ENCODE results near the gene CA4. TPM values are rescaled to one million over a fixed set of nuclear protein-coding genes. Genes with fewer than 3 reads are reported as not detected.
"Not testable (repeated sequence)": the region's sequence is repeated elsewhere in the genome, so short reads cannot be mapped to it uniquely, and the experiment has no call there.

CA4 gene
- total RNA-seq (ENCODE audit: insufficient read depth, low replicate concordance) = not detected

GRCh38 chr17:60149691-60150582 is at the start of gene CA4:
Gene CA4 (plus strand): TSS chr17:60149973. CDS start chr17:60150035, 62 bp downstream.
- DNase-seq (ENCODE audit: low spot score) = no peak

- DNase-seq (ENCODE audit: low spot score) = not testable (repeated sequence)
Measured at GRCh38 chr17:60100577-60100976, 49.2 kb upstream of the CA4 start.

- DNase-seq (ENCODE audit: low spot score) = not testable (repeated sequence)
Measured at GRCh38 chr17:60102015-60102631, 47.6 kb upstream of the CA4 start.

- DNase-seq (ENCODE audit: low spot score) = peak; percentile 57
Measured at GRCh38 chr17:60102632-60103096, 47.1 kb upstream of the CA4 start.

GRCh38 chr17:60103957-60104356 is 45.8 kb upstream of the CA4 start:
- peak; percentile 39 for DNase-seq (ENCODE audit: low spot score)

DNA sequence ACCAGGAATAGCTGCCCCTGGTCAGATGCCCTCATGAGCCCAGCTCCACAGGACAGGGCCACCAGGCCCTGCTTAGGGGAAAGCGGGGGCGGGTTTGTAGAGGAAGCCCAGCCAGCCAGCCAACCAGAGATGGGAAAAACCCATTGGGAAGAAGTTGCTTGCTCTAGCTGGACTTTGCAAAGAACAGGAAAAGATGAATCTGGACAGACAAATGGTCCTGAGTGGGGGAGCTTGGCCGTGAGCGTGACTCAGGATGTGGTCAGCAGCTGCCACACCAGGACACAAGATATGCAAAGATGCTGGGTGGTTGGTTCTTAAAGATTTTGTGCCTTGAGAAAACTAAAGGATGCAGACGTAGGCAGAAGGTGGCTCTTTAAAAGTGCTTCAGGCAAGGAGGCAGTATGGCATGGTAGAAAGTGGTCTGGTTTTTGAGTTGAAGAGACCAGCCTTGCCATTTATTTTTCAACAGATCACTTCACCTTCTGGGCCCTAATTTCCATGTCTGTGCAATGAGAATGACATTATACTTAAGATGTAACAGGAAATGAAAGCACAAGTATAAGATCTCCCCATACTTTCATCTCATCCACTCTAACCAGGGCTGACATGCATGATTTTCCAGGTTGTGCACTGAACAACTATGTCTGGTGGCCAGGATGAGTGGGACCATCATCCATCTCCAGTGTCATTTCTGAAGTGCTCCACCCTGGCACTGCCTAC is 43.3 kb upstream of the CA4 start:
- DNase-seq (ENCODE audit: low spot score) = no peak

GRCh38 chr17:60107526-60108257 is 42.1 kb upstream of the CA4 start:
- DNase-seq (ENCODE audit: low spot score) = peak; percentile 26

DNA sequence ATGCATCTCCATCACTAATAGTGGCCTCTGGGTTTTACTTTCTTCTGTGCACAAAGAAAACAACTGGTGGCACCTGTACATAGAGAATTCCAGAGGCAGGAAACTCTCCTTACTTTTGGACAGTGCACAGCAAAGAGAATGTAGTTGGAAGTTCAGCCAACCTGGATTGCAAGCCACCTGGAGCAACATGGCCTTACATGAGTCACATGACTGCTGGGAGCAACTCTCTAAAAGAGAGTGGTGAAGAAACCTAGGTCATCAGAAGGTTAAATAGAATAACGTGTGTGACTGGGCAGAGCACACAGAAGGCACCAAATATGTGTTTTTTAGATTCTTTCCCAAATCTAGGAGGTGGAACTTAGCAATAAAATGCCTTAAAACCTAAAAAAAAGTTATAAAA is 41.5 kb upstream of the CA4 start:
- DNase-seq (ENCODE audit: low spot score) = not testable (repeated sequence)

DNA sequence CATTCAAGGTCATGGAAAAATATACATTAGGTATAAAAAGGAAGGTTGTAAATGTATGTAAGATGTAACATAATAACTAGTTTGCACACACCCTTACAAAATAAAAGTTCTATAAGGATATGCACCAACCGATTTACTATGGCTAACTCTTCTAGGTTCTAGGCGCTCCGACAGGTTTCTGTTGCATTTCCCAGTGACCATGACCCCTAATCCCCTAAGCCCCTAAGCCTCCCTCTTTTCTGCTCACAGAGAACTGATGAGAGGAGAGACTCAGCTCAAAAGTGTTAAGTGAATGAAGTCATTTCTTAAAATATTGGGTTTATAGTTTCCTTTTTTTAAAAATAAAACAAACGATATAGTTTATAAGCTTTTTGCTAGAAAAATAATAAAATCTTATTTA is 41.1 kb upstream of the CA4 start:
- DNase-seq (ENCODE audit: low spot score) = peak; percentile 43

- DNase-seq (ENCODE audit: low spot score) = no peak
Measured at GRCh38 chr17:60109161-60109560, 40.6 kb upstream of the CA4 start.

- DNase-seq (ENCODE audit: low spot score) = no peak
Measured at GRCh38 chr17:60110586-60110985, 39.2 kb upstream of the CA4 start.

GRCh38 chr17:60111661-60112060 is 38.1 kb upstream of the CA4 start:
- not testable (repeated sequence) for DNase-seq (ENCODE audit: low spot score)

DNA sequence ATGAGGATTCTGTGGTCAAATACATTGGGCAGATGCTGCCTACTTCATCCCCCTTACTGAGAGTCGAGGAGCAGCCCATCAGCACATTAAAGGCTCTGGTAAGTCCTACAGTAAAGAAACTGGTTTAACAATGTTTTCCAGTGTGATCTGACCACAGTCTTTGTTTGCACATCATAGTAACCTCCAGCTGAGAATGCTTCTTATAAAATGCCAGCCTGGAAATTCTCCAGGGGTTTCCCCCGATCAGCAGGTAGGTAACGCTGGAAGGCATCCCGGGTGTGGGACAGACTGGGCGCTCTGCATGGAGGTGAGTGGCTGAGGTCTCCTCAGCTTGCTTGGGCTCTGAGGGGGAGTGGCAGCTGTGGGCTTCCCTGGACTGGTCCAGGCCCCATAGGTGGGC is 34.4 kb upstream of the CA4 start:
- DNase-seq (ENCODE audit: low spot score) = not testable (repeated sequence)

DNA sequence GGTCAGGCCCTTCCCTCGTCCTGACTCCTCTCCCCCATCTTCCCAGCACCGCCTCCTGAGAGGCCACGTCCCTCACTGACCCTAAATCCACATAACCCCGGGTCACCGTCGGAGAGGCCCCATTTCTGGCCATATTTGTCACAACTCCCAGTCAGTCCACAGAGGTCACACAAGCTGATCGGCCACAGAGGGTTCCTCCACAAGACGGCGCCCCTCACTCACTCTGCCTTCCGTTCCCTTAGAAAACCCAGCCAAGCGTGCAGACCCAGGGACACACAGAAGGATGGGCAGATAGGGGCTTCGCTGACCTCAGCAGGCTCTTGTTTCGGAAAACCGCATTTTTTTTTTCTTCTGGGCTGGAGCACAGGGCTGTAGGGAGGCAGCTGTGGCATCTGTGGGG is 33.6 kb upstream of the CA4 start:
- not testable (repeated sequence) for DNase-seq (ENCODE audit: low spot score)

DNA sequence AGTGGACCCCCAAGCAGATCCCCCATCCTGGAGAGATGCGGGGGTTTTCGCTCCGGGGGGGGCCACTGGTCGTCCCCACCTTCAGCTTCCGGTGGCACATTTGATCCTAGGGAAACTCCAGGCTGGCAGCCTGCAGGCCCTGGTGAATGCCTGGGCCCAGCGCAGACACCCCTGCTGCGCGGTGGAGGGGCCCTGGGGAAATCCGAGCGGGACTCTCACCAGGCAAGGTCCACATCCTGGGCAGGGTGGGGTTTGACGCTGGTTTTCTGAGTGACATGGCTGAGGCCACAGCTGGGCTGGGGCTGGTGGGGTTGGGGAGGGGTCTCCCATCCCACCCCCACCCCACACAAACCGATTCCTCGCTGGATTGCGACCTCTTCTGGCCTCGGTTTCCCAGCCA is 30.6 kb upstream of the CA4 start:
- not testable (repeated sequence) for DNase-seq (ENCODE audit: low spot score)

DNA sequence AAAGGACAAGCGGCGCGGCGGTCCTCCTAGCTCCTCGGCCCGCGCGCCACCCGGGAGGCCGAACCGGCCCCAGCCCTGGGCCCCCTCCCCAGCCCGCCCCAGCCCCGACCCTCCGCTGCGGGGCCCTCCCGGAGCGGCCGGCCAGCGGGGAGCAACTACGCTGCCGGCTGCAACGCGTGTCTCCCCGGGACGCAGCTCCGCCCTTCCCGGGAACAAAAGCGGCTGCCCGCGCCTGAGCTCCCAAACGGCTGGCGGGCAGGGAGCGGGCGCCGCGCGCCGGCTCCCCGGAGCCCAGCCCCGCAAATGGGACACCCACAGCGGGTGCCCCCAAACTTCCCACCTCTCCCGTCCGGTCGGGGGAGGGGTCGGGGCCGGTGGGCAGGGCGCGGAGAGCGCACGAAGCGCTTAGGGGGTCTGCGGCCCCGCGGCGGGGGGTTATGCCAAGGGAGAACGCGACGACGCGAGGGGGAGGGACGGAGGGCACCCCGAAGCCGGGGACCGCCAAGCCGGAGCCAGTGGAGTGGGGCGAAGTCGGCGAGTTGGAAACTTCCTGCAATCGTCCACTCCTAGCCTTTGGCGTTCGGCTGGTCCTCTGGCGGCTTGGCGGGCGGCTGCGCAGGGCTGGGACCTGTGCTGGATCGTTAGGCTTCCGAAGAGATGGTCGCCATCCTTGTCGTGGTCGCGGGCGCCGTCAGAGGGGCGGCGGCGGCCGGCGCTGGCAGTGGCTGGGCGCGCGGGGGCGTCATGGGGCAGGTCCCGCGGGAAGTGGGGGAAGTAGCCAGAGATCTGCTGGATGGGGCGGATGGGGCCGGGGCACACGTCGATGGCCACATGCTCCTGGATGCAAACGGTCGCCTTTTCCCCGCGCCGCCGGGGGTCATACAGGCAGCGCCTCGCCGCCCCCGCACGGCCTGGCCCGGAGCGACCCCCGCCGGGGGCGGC is 29.7 kb upstream of the CA4 start:
- not testable (repeated sequence) for DNase-seq (ENCODE audit: low spot score)

- no peak for DNase-seq (ENCODE audit: low spot score)
Measured at GRCh38 chr17:60127068-60128064, 22.4 kb upstream of the CA4 start.

DNA sequence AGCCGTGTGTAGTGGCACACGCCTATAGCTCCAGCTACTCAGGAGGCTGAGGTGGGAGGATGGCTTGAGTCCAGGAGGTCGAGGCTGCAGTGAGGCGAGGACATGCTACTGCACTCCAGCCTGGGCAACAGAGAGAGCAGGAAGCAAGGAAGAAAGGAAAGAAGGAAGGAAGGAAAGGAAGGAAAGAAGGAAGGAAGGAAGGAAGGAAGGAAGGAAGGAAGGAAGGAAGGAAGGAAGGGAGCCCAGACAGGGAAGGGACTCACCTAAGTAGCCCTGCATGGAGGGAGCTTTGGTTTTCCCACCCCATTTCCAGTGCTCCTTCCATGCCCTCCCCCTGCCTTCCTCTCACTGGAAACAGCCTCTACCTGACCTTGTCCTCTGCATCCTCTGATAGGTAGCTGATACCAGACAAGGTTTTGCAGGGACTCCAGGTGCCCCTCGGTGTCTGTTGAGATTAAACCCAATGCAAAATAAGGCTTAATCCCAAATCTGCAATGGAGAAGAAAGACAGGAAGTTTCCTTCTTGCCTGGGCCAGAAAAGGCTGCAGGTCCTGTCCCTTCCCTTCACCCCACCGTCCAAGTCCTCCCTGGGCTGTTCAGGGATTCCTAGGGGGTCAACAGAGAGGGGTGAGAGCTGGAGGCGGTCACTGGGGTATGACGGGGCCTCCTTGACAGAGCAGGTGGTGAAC is 21.5 kb upstream of the CA4 start:
- DNase-seq (ENCODE audit: low spot score) = no peak
